GM21390 (cell line): ENCODE results near the gene CD79B.
"Not testable (repeated sequence)": the region's sequence is repeated elsewhere in the genome, so short reads cannot be mapped to it uniquely, and the experiment has no call there.

ENCODE experiments used
- ATAC-seq: cut with Tn5 transposase; IDR thresholded peaks from one replicate; pipeline ENCODE4 v1.9.1; 2021; ENCODE audit not compliant: unreplicated experiment

The CD79B gene

DNA sequence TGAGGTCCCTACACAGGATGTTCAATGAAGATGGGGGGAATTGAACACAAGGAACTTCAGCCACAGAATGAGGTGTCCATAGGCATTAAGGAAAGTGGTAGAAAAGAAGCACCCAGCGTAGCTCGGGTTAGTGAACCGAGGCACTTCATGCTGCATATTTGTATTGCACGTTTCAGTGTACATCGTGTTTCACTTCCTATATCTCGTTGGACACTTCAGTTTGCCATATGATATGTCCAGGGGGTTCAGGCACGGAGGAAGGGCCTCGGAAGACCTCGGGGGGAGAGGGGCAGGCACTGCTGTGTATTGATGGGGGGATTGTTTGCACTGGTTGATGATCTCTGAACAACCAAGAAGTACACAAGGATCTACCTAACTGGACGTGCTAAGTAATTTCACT, 16.4 kb downstream of the CD79B start:
- ATAC-seq: not testable (repeated sequence)

DNA sequence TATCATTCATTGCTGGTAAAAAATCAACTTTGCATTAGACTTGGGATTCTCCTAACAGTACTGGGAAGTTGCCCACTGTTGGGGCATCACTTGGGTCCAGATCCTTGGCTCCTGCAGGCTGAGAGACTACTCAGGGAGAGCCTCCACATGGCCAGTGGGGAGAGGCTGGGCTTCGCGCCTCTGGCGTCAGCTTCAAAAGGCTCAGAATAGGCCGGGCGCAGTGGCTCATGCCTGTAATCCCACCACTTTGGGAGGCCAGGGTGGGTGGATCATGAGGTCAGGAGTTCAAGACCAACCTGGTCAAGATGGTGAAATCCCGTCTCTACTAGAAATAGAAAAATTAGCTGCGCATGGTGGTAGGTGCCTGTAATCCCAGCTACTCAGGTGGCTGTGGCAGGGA, 17.7 kb downstream of the CD79B start:
- no peak for ATAC-seq

DNA sequence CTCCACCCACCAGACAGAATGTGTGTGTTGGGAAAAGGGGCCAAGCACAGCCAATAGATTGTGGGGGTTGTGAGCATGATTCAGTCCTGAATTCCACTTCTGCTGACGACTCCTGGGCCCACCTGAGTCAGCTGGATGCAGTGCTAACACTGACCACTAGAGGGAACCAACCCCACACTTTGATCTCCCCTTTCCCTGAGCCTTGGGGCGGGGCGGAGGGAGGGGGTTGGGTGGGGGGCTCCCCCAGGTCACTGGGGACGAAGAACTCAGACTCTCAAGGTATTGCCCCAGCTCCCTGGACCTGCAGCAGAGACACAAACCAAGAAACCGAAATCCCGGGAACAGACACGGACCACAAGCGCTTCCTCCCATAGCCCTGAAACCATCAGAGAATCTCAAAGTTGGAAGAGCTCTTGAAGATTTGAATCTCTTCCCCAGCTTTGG, 20.5 kb downstream of the CD79B start:
- no peak for ATAC-seq

DNA sequence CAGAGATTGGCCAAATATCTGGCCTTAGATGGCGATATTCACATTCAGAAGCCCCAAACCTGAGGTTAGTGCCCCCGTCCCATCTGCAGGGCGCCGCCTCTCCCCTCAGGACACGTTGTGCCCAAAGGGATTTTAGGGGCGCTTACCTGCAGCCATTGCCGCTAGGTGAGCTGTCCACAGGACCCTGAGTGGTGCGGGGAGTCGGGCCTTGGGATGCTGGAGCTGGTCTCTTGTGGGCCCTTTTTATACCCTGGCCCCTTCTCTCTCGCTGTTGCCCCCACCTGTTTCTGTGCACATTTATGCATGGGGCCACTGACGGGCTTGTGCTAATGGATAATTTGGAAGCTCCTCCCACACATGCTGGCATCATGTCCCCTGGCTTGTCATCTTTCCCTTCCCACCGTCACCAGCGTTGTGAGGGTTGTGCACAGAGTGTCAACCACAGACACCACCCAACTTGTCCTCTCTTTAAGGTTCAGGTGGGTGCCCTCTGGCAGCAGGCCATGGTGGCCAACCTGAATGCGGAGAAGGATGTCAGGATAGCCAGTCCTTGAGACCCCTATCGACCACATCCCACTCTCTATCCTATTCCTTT, 21.0 kb downstream of the CD79B start, which contains the start of gene CSHL1:
Gene CSHL1 (minus strand): TSS at position 218 of the 595 bp plus-strand sequence. CDS start 62 bp downstream, at position 156.
- ATAC-seq: no peak

DNA sequence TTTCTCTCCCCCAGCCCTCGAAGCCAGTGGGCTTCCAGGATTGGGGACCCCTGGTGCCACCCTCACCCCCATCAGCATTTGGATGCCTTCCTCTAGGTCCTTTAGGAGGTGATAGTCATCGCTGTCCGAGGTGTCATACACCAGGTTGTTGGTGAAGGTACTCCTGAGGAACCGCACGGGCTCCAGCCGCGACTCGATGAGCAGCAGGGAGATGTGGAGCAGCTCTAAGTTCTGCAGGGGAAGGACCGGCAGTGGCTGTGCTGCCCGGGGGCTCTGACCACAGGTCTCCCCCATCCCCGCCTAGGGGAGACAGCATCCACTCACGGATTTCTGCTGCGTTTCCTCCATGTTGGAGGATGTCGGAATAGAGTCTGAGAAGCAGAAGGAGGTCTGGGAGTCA, 22.0 kb downstream of the CD79B start:
- no peak for ATAC-seq

DNA sequence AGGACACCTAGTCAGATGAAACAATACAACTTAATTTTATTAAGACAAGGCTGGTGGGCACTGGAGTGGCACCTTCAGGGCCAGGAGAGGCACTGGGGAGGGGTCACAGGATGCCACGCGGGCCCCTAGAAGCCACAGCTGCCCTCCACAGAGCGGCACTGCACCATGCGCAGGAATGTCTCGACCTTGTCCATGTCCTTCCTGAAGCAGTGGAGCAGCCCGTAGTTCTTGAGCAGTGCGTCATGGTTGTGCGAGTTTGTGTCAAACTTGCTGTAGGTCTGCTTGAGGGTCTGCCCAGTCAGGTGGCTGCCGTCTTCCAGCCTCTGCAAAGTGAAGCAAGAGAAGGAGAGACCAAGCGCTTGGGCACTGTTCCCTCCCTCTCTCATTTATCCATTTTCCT, 22.5 kb downstream of the CD79B start:
- ATAC-seq: not testable (repeated sequence)

DNA sequence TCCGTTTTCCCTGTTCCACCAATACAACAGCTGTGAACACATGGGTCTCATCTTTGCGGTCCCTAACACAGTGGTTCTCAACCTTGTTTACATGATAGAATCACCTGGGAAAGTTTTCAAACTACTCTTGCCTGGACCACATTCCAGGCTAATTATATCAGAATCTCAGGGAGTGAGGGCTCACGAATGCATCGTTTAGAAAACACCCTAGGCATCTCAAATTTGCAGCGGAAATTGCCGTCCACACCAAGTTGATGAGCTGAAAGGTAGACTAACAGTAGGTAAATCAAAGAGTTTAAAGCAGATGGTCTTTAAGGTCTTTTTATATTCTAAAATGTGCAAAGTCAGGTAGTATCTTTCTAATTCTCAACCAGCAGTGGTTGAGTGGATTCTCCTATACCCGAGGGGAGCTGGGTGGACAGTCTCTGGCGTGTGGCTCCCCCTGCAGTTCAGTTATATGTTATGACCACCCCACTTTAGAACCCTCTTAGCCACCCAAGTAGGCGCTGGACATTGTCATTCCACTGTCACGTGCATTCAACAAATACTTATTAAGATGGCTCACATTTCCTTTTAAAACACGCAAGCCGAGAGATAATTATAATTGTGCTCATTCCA, 24.9 kb downstream of the CD79B start:
- not testable (repeated sequence) for ATAC-seq

DNA sequence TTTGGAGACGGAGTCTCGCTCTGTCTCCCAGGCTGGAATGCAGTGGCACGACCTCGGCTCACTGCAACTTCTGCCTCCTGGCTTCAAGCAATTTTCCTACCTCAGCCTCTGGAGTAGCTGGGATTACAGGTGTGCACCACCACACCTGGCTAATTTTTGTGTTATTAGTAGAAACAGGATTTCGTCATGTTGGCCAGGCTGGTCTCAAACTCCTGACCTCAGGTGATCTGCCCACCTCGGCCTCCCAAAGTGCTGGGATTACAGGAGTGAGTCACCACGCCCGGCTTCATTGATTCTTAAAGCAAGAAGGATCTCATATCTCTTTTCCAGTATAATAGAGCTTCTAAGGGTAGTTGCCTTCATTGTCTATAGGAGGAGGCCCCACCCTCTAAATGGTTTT, 27.3 kb downstream of the CD79B start:
- ATAC-seq: not testable (repeated sequence)

DNA sequence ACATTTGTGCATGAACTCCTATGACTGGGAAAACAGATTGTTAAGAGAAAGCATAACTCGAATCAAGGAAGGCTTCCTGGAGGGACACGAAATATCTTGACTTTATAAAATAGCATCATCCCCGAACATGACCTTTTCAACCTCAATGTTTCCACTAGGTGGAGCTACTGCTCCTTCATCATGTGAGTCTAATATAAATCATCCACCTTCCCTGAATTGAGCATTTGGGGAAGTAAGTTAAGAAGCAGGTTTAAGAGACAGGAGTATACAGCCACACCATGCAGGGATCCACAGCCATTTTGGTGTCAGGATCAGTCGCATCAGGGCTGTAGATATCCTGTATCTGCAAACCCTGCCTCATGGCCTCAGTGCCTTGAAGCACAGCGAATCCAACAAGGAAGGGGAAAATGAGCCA, 28.3 kb downstream of the CD79B start:
- not testable (repeated sequence) for ATAC-seq

DNA sequence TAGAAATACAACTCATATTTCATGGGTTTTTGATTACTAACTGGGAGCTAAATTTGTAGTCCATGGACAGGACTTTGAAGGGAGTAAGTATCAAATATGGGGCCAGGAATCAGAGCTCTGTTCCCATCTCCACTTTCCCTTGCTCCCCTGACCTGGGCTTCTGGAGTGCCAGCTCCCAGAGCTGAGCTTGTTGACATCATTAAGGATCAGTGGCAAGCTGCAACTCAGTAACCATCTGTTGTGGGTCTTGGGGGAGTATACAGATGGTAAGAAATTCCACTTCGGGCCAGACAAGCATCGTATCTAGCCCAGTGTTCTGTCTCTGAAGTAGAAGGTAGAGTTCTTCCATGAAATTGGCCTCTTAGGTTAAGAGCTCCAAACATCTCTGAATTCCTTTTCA, 30.2 kb downstream of the CD79B start:
- ATAC-seq: not testable (repeated sequence)

DNA sequence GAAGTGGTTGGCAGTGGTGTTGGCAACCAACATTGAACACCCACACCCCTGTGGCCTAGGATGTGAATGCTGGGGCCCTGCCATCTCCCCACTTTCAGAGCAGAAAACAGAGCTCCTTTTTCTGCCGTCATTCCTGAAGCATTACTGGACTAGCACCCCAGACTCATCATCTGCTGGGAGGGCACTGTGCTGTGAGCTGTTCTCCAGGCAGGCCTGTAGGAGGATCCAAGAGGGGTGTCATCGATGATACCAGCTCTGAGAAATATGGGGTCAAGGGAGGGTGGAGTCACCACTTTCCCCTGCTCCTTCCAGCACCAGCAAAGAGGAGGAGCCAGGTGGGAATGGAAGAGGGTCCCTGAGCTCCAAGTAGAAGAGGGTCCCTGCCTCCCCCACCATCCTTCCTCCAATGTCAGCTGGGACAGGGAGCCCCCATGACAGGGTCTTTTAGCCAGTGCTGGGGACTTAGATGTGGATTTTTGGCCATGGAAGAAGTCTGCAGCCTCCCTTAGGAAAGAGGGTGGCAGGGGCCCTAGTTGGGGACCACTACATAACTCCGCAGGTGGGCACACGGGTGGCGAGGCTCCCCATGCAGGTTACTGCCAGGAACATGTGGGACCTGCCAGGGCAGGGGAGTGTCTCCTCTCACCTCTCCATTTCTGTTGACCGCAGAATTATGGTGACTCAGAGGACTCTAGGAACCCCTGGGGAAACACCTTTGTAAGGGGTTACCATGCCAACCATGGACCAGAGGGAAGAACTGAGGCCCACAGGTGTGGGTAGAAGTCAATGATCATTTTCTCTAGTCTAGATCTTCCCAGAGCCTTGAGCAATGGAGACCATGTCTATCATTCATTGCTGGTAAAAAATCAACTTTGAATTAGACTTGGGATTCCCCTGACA, 33.0 kb downstream of the CD79B start:
- ATAC-seq: not testable (repeated sequence)

DNA sequence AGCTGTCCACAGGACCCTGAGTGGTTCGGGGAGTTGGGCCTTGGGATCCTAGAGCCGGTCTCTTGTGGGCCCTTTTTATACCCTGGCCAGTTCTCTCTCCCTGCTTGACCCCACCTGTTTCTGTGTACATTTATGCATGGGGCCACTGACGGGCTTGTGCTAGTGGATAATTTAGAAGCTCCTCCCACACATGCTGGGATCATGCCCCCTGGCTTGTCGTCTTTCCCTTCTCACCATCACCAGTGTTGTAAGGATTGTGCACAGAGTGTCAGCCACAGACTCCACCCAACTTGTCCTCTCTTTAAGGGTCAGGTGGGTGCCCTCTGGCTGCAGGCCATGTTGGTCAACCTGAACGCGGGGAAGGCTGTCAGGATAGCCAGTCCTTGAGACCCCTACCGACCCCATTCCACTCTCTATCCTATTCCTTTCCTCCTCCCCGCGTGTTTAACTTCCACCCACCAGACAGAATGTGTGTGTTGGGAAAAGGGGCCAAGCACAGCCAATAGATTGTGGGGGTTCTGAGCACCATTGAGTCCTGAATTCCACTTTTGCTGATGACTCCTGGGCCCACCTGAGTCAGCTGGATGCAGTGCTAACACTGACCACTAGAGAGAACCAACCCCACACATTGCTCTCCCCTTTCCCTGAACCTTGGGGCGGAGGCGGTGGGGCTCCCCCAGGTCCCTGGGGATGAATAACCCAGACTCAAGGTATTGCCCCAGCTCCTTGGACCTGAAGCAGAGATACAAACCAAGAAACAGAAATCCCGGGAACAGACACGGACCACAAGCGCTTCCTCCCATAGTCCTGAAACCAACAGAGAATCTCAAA, 35.4 kb downstream of the CD79B start, which contains the start of gene CSH1:
Gene CSH1 (minus strand): TSS at position 51 of the 831 bp plus-strand sequence. CDS start 63 bp downstream, outside the sequence.
- ATAC-seq: not testable (repeated sequence)

DNA sequence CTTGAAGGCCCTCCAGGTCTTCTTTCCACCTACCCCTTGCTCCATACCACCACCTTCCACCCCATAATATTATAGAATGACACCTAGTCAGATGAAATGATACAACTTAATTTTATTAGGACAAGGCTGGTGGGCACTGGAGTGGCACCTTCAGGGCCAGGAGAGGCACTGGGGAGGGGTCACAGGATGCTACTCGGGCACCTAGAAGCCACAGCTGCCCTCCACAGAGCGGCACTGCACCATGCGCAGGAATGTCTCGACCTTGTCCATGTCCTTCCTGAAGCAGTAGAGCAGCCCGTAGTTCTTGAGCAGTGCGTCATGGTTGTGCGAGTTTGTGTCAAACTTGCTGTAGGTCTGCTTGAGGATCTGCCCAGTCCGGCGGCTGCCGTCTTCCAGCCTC, 37.3 kb downstream of the CD79B start:
- not testable (repeated sequence) for ATAC-seq

DNA sequence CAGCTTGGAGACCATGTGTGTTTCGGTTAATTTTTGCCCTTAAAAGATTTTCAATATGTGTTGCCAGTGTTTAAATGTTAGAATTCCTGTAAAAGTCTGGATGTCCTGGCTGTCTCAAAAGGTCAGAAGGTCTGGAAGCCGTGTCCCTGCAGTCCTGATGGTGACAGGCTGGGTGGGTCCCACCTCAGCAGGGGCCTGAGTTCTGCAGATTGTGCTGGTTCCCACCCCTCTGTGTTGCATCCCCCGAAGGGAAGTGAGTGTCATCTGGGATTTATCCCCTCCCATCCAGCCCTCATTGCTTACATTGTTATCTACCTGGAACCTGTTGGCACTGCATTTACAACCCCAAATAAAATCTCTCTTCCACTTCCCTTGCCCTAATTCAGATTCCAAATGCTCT, 38.1 kb downstream of the CD79B start:
- not testable (repeated sequence) for ATAC-seq

DNA sequence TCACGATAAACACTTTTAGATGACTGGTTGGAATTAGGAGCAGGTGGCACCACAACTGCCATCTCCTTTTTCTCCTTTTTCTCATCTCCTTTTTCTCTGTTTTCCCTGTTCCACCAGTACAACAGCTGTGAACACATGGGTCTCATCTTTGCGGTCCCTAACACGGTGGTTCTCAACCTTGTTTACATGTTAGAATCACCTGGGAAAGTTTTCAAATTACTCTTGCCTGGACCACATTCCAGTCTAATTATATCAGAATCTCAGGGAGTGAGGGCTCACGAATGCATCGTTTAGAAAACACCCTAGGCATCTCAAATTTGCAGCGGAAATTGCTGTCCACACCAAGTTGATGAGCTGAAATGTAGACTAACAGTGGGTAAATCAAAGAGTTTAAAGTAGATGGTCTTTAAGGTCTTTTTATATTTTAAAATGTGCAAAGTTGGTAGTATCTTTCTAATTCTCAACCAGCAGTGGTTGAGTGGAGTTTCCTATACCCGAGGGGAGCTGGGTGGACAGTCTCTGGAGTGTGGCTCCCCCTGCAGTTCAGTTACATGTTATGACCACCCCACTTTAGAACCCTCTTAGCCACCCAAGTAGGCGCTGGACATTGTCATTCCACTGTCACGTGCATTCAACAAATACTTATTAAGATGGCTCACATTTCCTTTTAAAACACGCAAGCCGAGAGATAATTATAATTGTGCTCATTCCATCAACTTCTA, 39.7 kb downstream of the CD79B start:
- ATAC-seq: not testable (repeated sequence)

DNA sequence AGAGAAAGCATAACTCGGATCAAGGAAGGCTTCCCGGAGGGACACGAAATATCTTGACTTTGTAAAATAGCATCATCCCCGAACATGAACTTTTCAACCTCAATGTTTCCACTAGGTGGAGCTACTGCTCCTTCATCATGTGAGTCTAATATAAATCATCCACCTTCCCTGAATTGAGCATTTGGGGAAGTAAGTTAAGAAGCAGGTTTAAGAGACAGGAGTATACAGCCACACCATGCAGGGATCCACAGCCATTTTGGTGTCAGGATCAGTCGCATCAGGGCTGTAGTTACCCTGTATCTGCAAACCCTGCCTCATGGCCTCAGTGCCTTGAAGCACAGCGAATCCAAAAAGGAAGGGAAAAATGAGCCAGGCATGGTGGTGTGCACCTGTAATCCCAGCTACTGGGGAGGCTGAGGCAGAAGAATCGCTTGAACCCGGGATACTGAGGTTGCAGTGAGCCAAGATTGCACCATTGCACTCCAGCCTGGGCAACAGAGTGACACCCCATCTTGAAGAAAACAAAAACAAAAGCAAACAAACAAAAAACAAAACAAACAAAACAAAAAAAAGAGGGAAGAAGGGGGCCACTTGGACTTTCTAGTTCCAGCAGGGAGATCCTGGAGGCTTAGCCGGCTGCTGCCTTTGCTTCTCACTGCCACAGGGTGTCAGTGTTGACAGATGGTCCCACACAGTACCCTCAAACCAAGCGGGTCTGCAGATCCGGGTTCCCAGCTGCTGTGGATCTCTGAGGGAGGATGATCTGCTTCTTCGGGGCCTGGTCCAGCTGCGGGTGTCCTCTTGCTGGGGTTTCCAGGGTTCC, 42.9 kb downstream of the CD79B start:
- not testable (repeated sequence) for ATAC-seq

DNA sequence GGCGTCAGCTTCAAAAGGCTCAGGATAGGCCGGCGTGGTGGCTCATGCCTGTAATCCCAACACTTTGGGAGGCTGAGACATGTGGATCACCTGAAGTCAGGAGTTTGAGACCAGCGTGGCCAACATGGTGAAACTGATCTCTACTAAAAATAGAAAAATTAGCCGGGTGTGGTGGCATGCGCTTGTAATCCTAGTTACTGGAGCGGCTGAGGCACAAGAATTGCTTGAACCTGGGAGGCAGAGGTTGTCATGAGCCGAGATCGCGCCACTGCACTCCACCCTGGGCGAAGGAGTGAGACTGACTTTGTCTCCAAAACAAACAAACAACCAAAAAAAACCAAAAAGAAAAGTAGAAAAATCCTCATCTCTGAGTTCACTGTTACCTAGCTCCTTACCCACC, 47.0 kb downstream of the CD79B start:
- not testable (repeated sequence) for ATAC-seq

DNA sequence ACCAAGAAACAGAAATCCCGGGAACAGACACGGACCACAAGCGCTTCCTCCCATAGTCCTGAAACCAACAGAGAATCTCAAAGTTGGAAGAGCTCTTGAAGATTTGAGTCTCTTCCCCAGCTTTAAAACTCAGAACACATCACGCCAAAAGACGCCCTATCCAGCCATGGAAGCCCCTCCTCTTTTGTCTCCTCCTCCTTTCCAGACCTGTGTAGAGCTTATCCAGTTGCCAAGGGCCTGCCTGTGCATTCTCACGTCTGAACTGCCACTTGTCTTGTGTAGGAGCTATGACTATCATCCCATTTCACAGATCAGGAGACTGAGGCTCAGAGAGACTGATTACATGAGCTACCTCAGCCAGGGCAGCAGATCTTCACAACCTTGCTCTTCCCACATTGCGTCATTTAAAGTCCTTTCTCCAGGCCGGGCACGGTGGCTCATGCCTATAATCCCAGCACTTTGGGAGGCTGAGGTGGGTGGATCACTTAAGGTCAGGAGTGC, 49.5 kb downstream of the CD79B start:
- not testable (repeated sequence) for ATAC-seq
